ENCODE data around the gene SYCE1. TPM values are rescaled to one million over a fixed set of nuclear protein-coding genes. Genes with fewer than 3 reads are reported as not detected.
A peak's percentile ranks its signal among the peaks of the same experiment; 100 is the strongest.
"Not testable (repeated sequence)": the region's sequence is repeated elsewhere in the genome, so short reads cannot be mapped to it uniquely, and the experiment has no call there.

The SYCE1 gene
- total and polyA plus RNA-seq, 4 donors, result 0.33 to 5.4 (median 2.1) TPM; not detected in 1

GRCh38 chr10:133608855-133609254, 43.5 kb upstream of the SYCE1 start:
- no peak overlapping the region for H3K9ac ChIP-seq (ENCODE audit: low read depth in 1 of 2, low read length in 2 of 2)
- H3K27ac ChIP-seq (ENCODE audit: low read depth in 1 of 2, low read length in 2 of 2), result no peak overlapping the region
- H3K4me1 ChIP-seq (ENCODE audit: control insufficient read depth in 4 of 4, insufficient read depth in 4 of 4, low read length in 3 of 4), result peaks cover 0 to 9% (median 0%) of the 10 kb centered on the region in 4 donors
- TF ChIP-seq GABPA (IDR thresholded peaks at IDR 0.05 in 1 of 2, conservative IDR thresholded peaks at IDR 0.05 in 1 of 2), result no peak
- TF ChIP-seq RXRA (IDR thresholded peaks at IDR 0.05), result no peak
- no peak for TF ChIP-seq FOXA1 (IDR thresholded peaks at IDR 0.05)
- TF ChIP-seq NR2F2 (IDR thresholded peaks at IDR 0.05), result no peak
- TF ChIP-seq ZBTB33 (IDR thresholded peaks at IDR 0.05), result no peak
- TF ChIP-seq RAD21 (IDR thresholded peaks at IDR 0.05), result peak; percentile 84
- no peak for TF ChIP-seq FOXA2 (IDR thresholded peaks at IDR 0.05)
- TF ChIP-seq HNF4A (conservative IDR thresholded peaks at IDR 0.05), result no peak
- TF ChIP-seq SP1 (IDR thresholded peaks at IDR 0.05), result no peak
- TF ChIP-seq, protein P1, sequence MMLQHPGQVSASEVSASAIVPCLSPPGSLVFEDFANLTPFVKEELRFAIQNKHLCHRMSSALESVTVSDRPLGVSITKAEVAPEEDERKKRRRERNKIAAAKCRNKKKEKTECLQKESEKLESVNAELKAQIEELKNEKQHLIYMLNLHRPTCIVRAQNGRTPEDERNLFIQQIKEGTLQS (IDR thresholded peaks at IDR 0.05), result no peak
- TF ChIP-seq HNF4G (IDR thresholded peaks at IDR 0.05), result no peak
- peak; percentile 47 for TF ChIP-seq CTCF (IDR thresholded peaks at IDR 0.05; ENCODE audit: low read depth, low read length, missing input control)
- no peak for TF ChIP-seq REST (IDR thresholded peaks at IDR 0.05)
- TF ChIP-seq JUND (IDR thresholded peaks at IDR 0.05), result no peak
- no peak for TF ChIP-seq EGR1 (IDR thresholded peaks at IDR 0.05; ENCODE audit: low read depth in 2 of 2)
- no peak for DNase-seq (ENCODE audit: low spot score)
- H3K4me3 ChIP-seq (ENCODE audit: low read depth in 1 of 3, low read length in 3 of 3), result no peak overlapping the region
- 5% methylated on average over 3 of the region's 3 CpGs for WGBS
- no peaks in the 10 kb centered on the region for H3K9me3 ChIP-seq (ENCODE audit: control insufficient read depth in 4 of 4, low read length in 3 of 4)
- H3K36me3 ChIP-seq (ENCODE audit: control insufficient read depth in 4 of 4, insufficient read depth in 3 of 4, low read depth in 1 of 4, low read length in 3 of 4), result no peaks in the 10 kb centered on the region
- no peaks in the 10 kb centered on the region for H3K27me3 ChIP-seq (ENCODE audit: control insufficient read depth in 4 of 4, insufficient read depth in 4 of 4, low read length in 3 of 4)

DNA sequence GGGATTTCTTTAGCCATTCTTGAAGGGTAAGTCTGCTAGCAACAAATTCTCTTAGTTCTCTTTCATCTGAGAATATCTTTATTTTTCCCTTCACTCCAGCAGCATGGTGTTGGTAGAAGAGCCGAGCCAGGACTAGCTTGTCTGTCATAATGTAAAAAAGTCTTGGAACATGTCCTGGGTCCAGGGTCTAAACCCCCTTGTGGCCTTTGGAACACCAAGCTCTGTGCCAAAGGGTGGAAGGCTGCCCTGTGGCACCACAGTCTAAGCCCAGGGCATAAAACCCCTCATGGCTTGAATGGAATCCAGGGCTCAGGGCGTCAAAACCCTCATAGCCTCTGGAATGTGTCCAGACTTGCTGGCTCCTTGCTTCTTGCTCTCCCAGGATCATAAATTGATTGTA, 38.1 kb upstream of the SYCE1 start:
- H3K9ac ChIP-seq (ENCODE audit: low read depth in 1 of 2, low read length in 2 of 2); H3K9me3 ChIP-seq (ENCODE audit: control insufficient read depth in 4 of 4, low read length in 3 of 4); DNase-seq (ENCODE audit: low spot score); H3K4me3 ChIP-seq (ENCODE audit: low read depth in 1 of 3, low read length in 3 of 3); H3K27ac ChIP-seq (ENCODE audit: low read depth in 1 of 2, low read length in 2 of 2); H3K27me3 ChIP-seq (ENCODE audit: control insufficient read depth in 4 of 4, insufficient read depth in 4 of 4, low read length in 3 of 4); H3K36me3 ChIP-seq (ENCODE audit: control insufficient read depth in 4 of 4, insufficient read depth in 3 of 4, low read depth in 1 of 4, low read length in 3 of 4): not testable (repeated sequence)
- TF ChIP-seq HNF4A (conservative IDR thresholded peaks at IDR 0.05), result peak; percentile 75 to 88
- peak; percentile 49 for TF ChIP-seq HNF4G (IDR thresholded peaks at IDR 0.05)
- WGBS, result 33% methylated on average over 2 of the region's 2 CpGs
- peaks cover 0 to 12% (median 5%) of the 10 kb centered on the region in 4 donors for H3K4me1 ChIP-seq (ENCODE audit: control insufficient read depth in 4 of 4, insufficient read depth in 4 of 4, low read length in 3 of 4)

All from liver (tissue), 9 donors.